Ishikawa (cell line): ENCODE data around the gene R3HDM1.

Experiments
- CEBPB ChIP-seq: IDR thresholded peaks from 2 replicates; pipeline ENCODE4 v1.6.1; 2012
- EP300 ChIP-seq: IDR thresholded peaks from 2 replicates; pipeline ENCODE4 v1.6.1; 2012; ENCODE audit warnings: borderline replicate concordance
- FOXM1 ChIP-seq: IDR thresholded peaks from 2 replicates; pipeline ENCODE4 v1.6.1; 2012; ENCODE audit warnings: low read depth, borderline replicate concordance
- NFIC ChIP-seq: IDR thresholded peaks from 2 replicates; pipeline ENCODE4 v1.6.1; 2012
- RAD21 ChIP-seq: IDR thresholded peaks from 2 replicates; pipeline ENCODE4 v1.6.1; 2012; ENCODE audit warnings: low read depth
- TCF12 ChIP-seq: IDR thresholded peaks from 2 replicates; pipeline ENCODE4 v1.6.1; 2012; ENCODE audit warnings: low read depth
- TEAD4 ChIP-seq: IDR thresholded peaks from 2 replicates; pipeline ENCODE4 v1.6.1; 2012
- YY1 ChIP-seq: IDR thresholded peaks from 2 replicates; pipeline ENCODE4 v1.6.1; 2012; ENCODE audit warnings: low read depth
- ZBTB7A ChIP-seq: IDR thresholded peaks from 2 replicates; pipeline ENCODE4 v1.6.1; 2012; ENCODE audit warnings: low read depth
- TF ChIP-seq, protein P1 (sequence below): IDR thresholded peaks from 2 replicates; pipeline ENCODE4 v1.6.1; 2012
- TF ChIP-seq, protein P2 (sequence below): IDR thresholded peaks from 2 replicates; pipeline ENCODE4 v1.6.1; 2012
- TF ChIP-seq, protein P3 (sequence below): IDR thresholded peaks from 2 replicates; pipeline ENCODE4 v1.6.1; 2012; ENCODE audit warnings: low read depth, mild to moderate bottlenecking

DNA sequence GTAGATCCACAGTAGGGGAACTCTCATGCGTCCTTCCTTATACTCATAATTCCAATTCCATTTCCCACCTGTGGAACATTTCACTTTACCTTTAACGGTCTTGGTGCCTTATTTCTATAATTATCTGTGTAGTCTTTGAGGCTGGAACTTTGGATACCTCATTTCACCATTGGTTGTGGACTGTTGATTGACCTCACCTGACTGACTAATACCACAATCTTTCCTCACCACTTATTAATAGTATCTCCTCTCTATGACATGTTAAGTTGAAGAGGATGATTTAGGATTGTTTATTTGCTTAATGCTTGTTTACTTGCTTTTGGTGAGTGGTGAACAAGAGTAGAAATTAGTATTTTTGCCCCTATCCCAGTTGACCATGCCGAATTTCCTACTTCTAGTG is 50.0 kb downstream of the R3HDM1 start:
- TF ChIP-seq, protein P1, sequence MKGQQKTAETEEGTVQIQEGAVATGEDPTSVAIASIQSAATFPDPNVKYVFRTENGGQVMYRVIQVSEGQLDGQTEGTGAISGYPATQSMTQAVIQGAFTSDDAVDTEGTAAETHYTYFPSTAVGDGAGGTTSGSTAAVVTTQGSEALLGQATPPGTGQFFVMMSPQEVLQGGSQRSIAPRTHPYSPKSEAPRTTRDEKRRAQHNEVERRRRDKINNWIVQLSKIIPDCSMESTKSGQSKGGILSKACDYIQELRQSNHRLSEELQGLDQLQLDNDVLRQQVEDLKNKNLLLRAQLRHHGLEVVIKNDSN: no peak
- TF ChIP-seq TCF12 (no peak), EP300 (no peak), ZBTB7A (no peak), FOXM1 (no peak), YY1 (no peak), RAD21 (no peak), NFIC (no peak), TEAD4 (no peak), CEBPB (no peak)
- TF ChIP-seq, protein P2, sequence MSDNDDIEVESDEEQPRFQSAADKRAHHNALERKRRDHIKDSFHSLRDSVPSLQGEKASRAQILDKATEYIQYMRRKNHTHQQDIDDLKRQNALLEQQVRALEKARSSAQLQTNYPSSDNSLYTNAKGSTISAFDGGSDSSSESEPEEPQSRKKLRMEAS: no peak
- TF ChIP-seq, protein P3, sequence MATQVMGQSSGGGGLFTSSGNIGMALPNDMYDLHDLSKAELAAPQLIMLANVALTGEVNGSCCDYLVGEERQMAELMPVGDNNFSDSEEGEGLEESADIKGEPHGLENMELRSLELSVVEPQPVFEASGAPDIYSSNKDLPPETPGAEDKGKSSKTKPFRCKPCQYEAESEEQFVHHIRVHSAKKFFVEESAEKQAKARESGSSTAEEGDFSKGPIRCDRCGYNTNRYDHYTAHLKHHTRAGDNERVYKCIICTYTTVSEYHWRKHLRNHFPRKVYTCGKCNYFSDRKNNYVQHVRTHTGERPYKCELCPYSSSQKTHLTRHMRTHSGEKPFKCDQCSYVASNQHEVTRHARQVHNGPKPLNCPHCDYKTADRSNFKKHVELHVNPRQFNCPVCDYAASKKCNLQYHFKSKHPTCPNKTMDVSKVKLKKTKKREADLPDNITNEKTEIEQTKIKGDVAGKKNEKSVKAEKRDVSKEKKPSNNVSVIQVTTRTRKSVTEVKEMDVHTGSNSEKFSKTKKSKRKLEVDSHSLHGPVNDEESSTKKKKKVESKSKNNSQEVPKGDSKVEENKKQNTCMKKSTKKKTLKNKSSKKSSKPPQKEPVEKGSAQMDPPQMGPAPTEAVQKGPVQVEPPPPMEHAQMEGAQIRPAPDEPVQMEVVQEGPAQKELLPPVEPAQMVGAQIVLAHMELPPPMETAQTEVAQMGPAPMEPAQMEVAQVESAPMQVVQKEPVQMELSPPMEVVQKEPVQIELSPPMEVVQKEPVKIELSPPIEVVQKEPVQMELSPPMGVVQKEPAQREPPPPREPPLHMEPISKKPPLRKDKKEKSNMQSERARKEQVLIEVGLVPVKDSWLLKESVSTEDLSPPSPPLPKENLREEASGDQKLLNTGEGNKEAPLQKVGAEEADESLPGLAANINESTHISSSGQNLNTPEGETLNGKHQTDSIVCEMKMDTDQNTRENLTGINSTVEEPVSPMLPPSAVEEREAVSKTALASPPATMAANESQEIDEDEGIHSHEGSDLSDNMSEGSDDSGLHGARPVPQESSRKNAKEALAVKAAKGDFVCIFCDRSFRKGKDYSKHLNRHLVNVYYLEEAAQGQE: no peak
